DMS79 (cell line): ENCODE data around the gene PLD3.
"Not testable (repeated sequence)": the region's sequence is repeated elsewhere in the genome, so short reads cannot be mapped to it uniquely, and the experiment has no call there.

Experiments used
- DNase-seq: peaks from one replicate; lab custom pipeline; 2025; lab: John Stamatoyannopoulos, UW

Gene PLD3

GRCh38 chr19:40389404-40390083 lies 41.0 kb downstream of the PLD3 start:
- no peak for DNase-seq

- no peak for DNase-seq
Measured at GRCh38 chr19:40390084-40390742, 41.7 kb downstream of the PLD3 start, which contains the start of gene HIPK4. TSS of gene HIPK4 (minus strand) at chr19:40390181. CDS start at chr19:40389902, 279 bp downstream.

GRCh38 chr19:40392123-40392522 lies 43.6 kb downstream of the PLD3 start:
- DNase-seq, result no peak

- no peak for DNase-seq
Measured at GRCh38 chr19:40392894-40393517, 44.5 kb downstream of the PLD3 start.

GRCh38 chr19:40393894-40394815 lies 45.7 kb downstream of the PLD3 start:
- no peak for DNase-seq

GRCh38 chr19:40394816-40395210 lies 46.3 kb downstream of the PLD3 start:
- DNase-seq, result no peak

GRCh38 chr19:40395956-40396355 lies 47.5 kb downstream of the PLD3 start:
- no peak for DNase-seq

- DNase-seq, result no peak
Measured at GRCh38 chr19:40396886-40397567, 48.5 kb downstream of the PLD3 start.

- DNase-seq, result no peak
Measured at GRCh38 chr19:40397568-40397906, 49.0 kb downstream of the PLD3 start.

- no peak for DNase-seq
Measured at GRCh38 chr19:40398417-40399131, 50.1 kb downstream of the PLD3 start.

GRCh38 chr19:40400559-40400958 lies 52.1 kb downstream of the PLD3 start:
- no peak for DNase-seq

- DNase-seq, result peak; percentile 8
Measured at GRCh38 chr19:40403262-40403984, 54.9 kb downstream of the PLD3 start.

GRCh38 chr19:40407714-40408597 lies 59.5 kb downstream of the PLD3 start:
- DNase-seq, result no peak

- DNase-seq, result not testable (repeated sequence)
Measured at GRCh38 chr19:40408598-40408925, 60.1 kb downstream of the PLD3 start.

GRCh38 chr19:40410030-40410389 lies 61.5 kb downstream of the PLD3 start:
- no peak for DNase-seq

GRCh38 chr19:40411125-40411842 lies 62.8 kb downstream of the PLD3 start:
- no peak for DNase-seq

GRCh38 chr19:40411958-40412499 lies 63.5 kb downstream of the PLD3 start:
- no peak for DNase-seq

- no peak for DNase-seq
Measured at GRCh38 chr19:40412866-40413265, 64.4 kb downstream of the PLD3 start.
